SK-N-SH (cell line): ENCODE results near the gene HERC3. TPM values are rescaled to one million over a fixed set of nuclear protein-coding genes. Genes with fewer than 3 reads are reported as not detected.
"Not testable (repeated sequence)": the region's sequence is repeated elsewhere in the genome, so short reads cannot be mapped to it uniquely, and the experiment has no call there.

Experiments used
- CTCF ChIA-PET: fragments of 300-600, 350-600 bp; formaldehyde crosslinking; extraction: SDS; loops from one replicate; lab custom pipeline; 2021; lab: Yijun Ruan, JAX
- POLR2A ChIA-PET: fragments of 350-600 bp; sonication (Branson Sonifier 250); formaldehyde crosslinking; extraction: SDS; loops from one replicate; lab custom pipeline; 2020; ENCODE audit warnings: antibody characterized with exemption, inconsistent platforms; lab: Yijun Ruan, JAX
- DNase-seq: peaks from one replicate; pipeline ENCODE4 v3.0.0; 2012
- H2AFZ ChIP-seq: fragments of 200-600 bp; sonication (generic); 2 replicates; pipeline ENCODE4 v1.8.1; 2016; ENCODE audit warnings: antibody characterized with exemption, mild to moderate bottlenecking, low read depth
- H3F3A ChIP-seq: fragments of 200-600 bp; sonication (generic); replicated peaks from 2 replicates; pipeline ENCODE3; 2016; ENCODE audit warnings: antibody characterized with exemption, mild to moderate bottlenecking; ENCODE audit not compliant: insufficient read depth
- H3K27ac ChIP-seq, 2 experiments: fragments of 200-500 bp in 1 of 2; fragments of 200-600 bp in 1 of 2; sonication (Bioruptor generic) in 1 of 2; sonication (generic), shearing (Covaris generic) in 1 of 2; 2 replicates each; pipeline versions ENCODE4 v1.5.1 to v1.6.1; 2014 to 2016; ENCODE audit warnings: low read depth in 2 of 2, inconsistent platforms in 1 of 2, low read length in 1 of 2, mild to moderate bottlenecking in 1 of 2, mixed read lengths in 1 of 2
- H3K27me3 ChIP-seq: fragments of 200-600 bp; sonication (generic), shearing (Covaris generic); 2 replicates; pipeline ENCODE4 v1.6.1; 2016; ENCODE audit warnings: mixed run types; ENCODE audit not compliant: insufficient read depth
- H3K36me3 ChIP-seq, 2 experiments: fragments of 200-500 bp in 1 of 2; fragments of 200-600 bp in 1 of 2; sonication (Bioruptor generic) in 1 of 2; sonication (generic) in 1 of 2; replicated peaks in 1 of 2; 2 replicates each; pipeline versions ENCODE3 to v1.5.1; 2014 to 2016; ENCODE audit warnings: low read length in 1 of 2, mild to moderate bottlenecking in 1 of 2; ENCODE audit not compliant: insufficient read depth in 2 of 2, control insufficient read depth in 1 of 2
- H3K4me1 ChIP-seq, 2 experiments: fragments of 200-500 bp in 1 of 2; fragments of 200-600 bp in 1 of 2; sonication (Bioruptor generic) in 1 of 2; sonication (generic), shearing (Covaris generic) in 1 of 2; 2 replicates each; pipeline versions ENCODE4 v1.5.1 to v1.6.1; 2014 to 2016; ENCODE audit warnings: low read depth in 1 of 2, low read length in 1 of 2, mixed run types in 1 of 2; ENCODE audit not compliant: insufficient read depth in 2 of 2, control insufficient read depth in 1 of 2
- H3K4me2 ChIP-seq: fragments of 200-600 bp; sonication (generic), shearing (Covaris generic); 2 replicates; pipeline ENCODE4 v1.6.1; 2017; ENCODE audit warnings: mixed run types
- H3K4me3 ChIP-seq, 2 experiments: fragments of 200-500 bp in 1 of 2; fragments of 200-600 bp in 1 of 2; sonication (Bioruptor generic) in 1 of 2; sonication (generic), shearing (Covaris generic) in 1 of 2; 2 replicates each; pipeline versions ENCODE4 v1.5.1 to v1.8.1; 2014 to 2016; ENCODE audit warnings: low read depth in 2 of 2, inconsistent platforms in 1 of 2, low read length in 1 of 2, mild to moderate bottlenecking in 1 of 2, mixed read lengths in 1 of 2, moderate library complexity in 1 of 2
- H3K79me2 ChIP-seq: fragments of 200-600 bp; sonication (generic); 2 replicates; pipeline ENCODE4 v1.8.1; 2017; ENCODE audit warnings: mild to moderate bottlenecking; ENCODE audit not compliant: insufficient read depth
- H3K9ac ChIP-seq: fragments of 200-600 bp; sonication (generic); 2 replicates; pipeline ENCODE4 v1.6.1; 2017; ENCODE audit warnings: mixed run types
- H3K9me2 ChIP-seq: fragments of 200-600 bp; sonication (generic); 2 replicates; pipeline ENCODE4 v1.6.1; 2017; ENCODE audit warnings: mixed run types
- H3K9me3 ChIP-seq: fragments of 200-600 bp; sonication (generic); 2 replicates; pipeline ENCODE4 v1.6.1; 2017; ENCODE audit warnings: mixed run types, mild to moderate bottlenecking, moderate library complexity
- H4K20me1 ChIP-seq: fragments of 200-600 bp; sonication (generic); 2 replicates; pipeline ENCODE4 v1.6.1; 2017; ENCODE audit warnings: mild to moderate bottlenecking, mixed run types; ENCODE audit not compliant: insufficient read depth
- ELF1 ChIP-seq: IDR thresholded peaks from 2 replicates; pipeline ENCODE4 v1.4.0; 2012
- EP300 ChIP-seq, 2 experiments: IDR thresholded peaks; 2 replicates each; pipeline versions ENCODE4 v1.4.0 to v1.6.1; 2012; ENCODE audit warnings: borderline replicate concordance in 1 of 2, low read depth in 1 of 2, low read length in 1 of 2
- EZH2phosphoT487 ChIP-seq: fragments of 200-600 bp; sonication (generic); IDR thresholded peaks from 2 replicates; pipeline ENCODE4 v1.6.1; 2017; ENCODE audit warnings: low read depth, mixed run types, mild to moderate bottlenecking, antibody characterized with exemption, moderate library complexity, borderline replicate concordance
- FOSL2 ChIP-seq: IDR thresholded peaks from 2 replicates; pipeline ENCODE4 v1.4.0; 2012; ENCODE audit warnings: low read depth, mild to moderate bottlenecking, moderate library complexity, borderline replicate concordance
- FOXJ3 ChIP-seq: sonication (generic); formaldehyde crosslinking; IDR thresholded peaks from 2 replicates; pipeline ENCODE4 v1.5.1; 2020; ENCODE audit warnings: mild to moderate bottlenecking, missing genetic modification reagents
- GABPA ChIP-seq: IDR thresholded peaks from 2 replicates; pipeline ENCODE4 v1.4.0; 2012; ENCODE audit warnings: low read depth, mild to moderate bottlenecking
- GATA2 ChIP-seq: sonication (generic); formaldehyde crosslinking; IDR thresholded peaks from 2 replicates; pipeline ENCODE4 v1.5.0; 2020; ENCODE audit warnings: mild to moderate bottlenecking, missing genetic modification reagents
- IRF3 ChIP-seq: fragments of 150-350 bp; IDR thresholded peaks from 2 replicates; pipeline ENCODE4 v1.6.1; 2016; ENCODE audit warnings: mild to moderate bottlenecking, low read depth, low read length
- JUND ChIP-seq: IDR thresholded peaks from 2 replicates; pipeline ENCODE4 v1.4.0; 2012
- MEF2A ChIP-seq: IDR thresholded peaks from 2 replicates; pipeline ENCODE4 v1.4.0; 2012; ENCODE audit warnings: low read depth, borderline replicate concordance
- NRF1 ChIP-seq: IDR thresholded peaks from 2 replicates; pipeline ENCODE4 v1.6.1; 2012; ENCODE audit warnings: low read depth, mild to moderate bottlenecking, low read length
- RCOR1 ChIP-seq: fragments of 150-350 bp; IDR thresholded peaks from 2 replicates; pipeline ENCODE4 v1.6.1; 2017; ENCODE audit warnings: antibody characterized with exemption, low read length
- RFX5 ChIP-seq: IDR thresholded peaks from 2 replicates; pipeline ENCODE4 v1.6.1; 2012; ENCODE audit warnings: mild to moderate bottlenecking, improper control_type of control experiment, low read length
- SIN3A ChIP-seq: IDR thresholded peaks from 2 replicates; pipeline ENCODE4 v1.6.1; 2012; ENCODE audit warnings: low read depth, mild to moderate bottlenecking, low read length, moderate library complexity, borderline replicate concordance
- USF1 ChIP-seq: IDR thresholded peaks from 2 replicates; pipeline ENCODE4 v1.4.0; 2012; ENCODE audit warnings: low read depth, borderline replicate concordance
- WGBS: methylation state at CpG from one replicate; pipeline ENCODE4 v1.1.6; 2017; ENCODE audit warnings: low lambda C conversion rate; 5-methylcytosine and 5-hydroxymethylcytosine counted together
- polyA plus RNA-seq, 3 experiments: library from polyadenylated mRNA; depleted of rRNA; stranded (reverse); fragments of >200 nt; gene quantifications; 2 replicates each; pipeline ENCODE4 v1.2.3, GENCODE V29; 2012
- TF ChIP-seq, protein P1 (sequence below): fragments of 200-600 bp; sonication (generic); IDR thresholded peaks from 2 replicates; pipeline ENCODE4 v1.6.1; 2017; ENCODE audit warnings: antibody characterized with exemption, mild to moderate bottlenecking, moderate library complexity

The HERC3 gene
- polyA plus RNA-seq, 1 of the 3 experiments (the other 2 are of a cell fraction) = 4.6 TPM

DNA sequence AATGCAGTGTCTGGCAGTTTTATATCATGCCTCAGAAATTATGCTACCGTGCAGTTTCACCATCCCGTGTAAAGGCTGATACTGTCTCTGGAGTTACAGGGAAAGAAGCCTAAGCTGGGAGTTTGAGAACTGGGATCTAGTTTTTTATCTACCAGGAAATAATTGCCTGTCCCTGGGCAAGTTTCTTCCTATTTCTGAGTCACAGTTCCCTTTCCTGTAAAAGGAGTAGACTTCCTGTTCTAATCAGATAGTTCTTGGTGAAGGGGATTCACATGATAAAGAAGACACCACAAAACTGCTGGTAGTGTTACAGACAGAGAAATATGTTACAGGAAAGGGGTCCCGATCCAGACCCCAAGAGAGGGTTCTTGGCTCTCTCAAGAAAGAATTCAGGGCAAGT lies 17.1 kb downstream of the HERC3 start:
- 85% methylated on average over 3 of the region's 3 CpGs for WGBS
- POLR2A ChIA-PET = no interaction called here
- Histone ChIP-seq H3K27me3 (no peaks in the 10 kb centered on the region), H3K9me2 (no peaks in the 10 kb centered on the region), H3K79me2 (peaks cover 9% of the 10 kb centered on the region; the same call in 1 of the 2 replicates), H4K20me1 (no peaks in the 10 kb centered on the region), H3K9ac (no peak overlapping the region), H3K4me2 (no peak overlapping the region), H3K4me1 (peaks cover 11 to 28% of the 10 kb centered on the region in 2 experiments), H3F3A (peaks cover 26% of the 10 kb centered on the region), H3K36me3 (peaks cover 0 to 31% of the 10 kb centered on the region in 2 experiments), H3K9me3 (no peaks in the 10 kb centered on the region), H2AFZ (no peak overlapping the region), H3K4me3 (no peak overlapping the region), H3K27ac (no peak overlapping the region)
- no peak for DNase-seq
- CTCF ChIA-PET = interaction anchor here (0.7 kb wide), 1 partner anchor 14 kb away, joined by 3 read pairs; no protein-coding TSS in a partner anchor
- TF ChIP-seq JUND = no peak
- TF ChIP-seq GATA2 (CRISPR knock-in tag) = no peak
- no peak for TF ChIP-seq GABPA
- TF ChIP-seq RCOR1 = no peak
- no peak for TF ChIP-seq SIN3A
- TF ChIP-seq, protein P1, sequence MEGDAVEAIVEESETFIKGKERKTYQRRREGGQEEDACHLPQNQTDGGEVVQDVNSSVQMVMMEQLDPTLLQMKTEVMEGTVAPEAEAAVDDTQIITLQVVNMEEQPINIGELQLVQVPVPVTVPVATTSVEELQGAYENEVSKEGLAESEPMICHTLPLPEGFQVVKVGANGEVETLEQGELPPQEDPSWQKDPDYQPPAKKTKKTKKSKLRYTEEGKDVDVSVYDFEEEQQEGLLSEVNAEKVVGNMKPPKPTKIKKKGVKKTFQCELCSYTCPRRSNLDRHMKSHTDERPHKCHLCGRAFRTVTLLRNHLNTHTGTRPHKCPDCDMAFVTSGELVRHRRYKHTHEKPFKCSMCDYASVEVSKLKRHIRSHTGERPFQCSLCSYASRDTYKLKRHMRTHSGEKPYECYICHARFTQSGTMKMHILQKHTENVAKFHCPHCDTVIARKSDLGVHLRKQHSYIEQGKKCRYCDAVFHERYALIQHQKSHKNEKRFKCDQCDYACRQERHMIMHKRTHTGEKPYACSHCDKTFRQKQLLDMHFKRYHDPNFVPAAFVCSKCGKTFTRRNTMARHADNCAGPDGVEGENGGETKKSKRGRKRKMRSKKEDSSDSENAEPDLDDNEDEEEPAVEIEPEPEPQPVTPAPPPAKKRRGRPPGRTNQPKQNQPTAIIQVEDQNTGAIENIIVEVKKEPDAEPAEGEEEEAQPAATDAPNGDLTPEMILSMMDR = no peak
- no peak for TF ChIP-seq MEF2A
- TF ChIP-seq IRF3 = no peak
- no peak for TF ChIP-seq RFX5
- TF ChIP-seq NRF1 = no peak
- TF ChIP-seq EP300 (IDR thresholded peaks at IDR 0.05; ENCODE audit: borderline replicate concordance in 1 of 2, low read depth in 1 of 2, low read length in 1 of 2) = no peak
- no peak for TF ChIP-seq FOXJ3 (CRISPR knock-in tag)
- no peak for TF ChIP-seq USF1
- no peak for TF ChIP-seq FOSL2
- no peak for TF ChIP-seq ELF1
- no peak for TF ChIP-seq EZH2phosphoT487

GRCh38 chr4:88609794-88610193 lies 17.5 kb downstream of the HERC3 start:
- Histone ChIP-seq H3K4me1 (peaks cover 11 to 28% of the 10 kb centered on the region in 2 experiments), H3K36me3 (peaks cover 0 to 27% of the 10 kb centered on the region in 2 experiments), H3F3A (peaks cover 26% of the 10 kb centered on the region)
- H3K4me3 ChIP-seq, H3K9me3 ChIP-seq, POLR2A ChIA-PET, H3K27me3 ChIP-seq, H2AFZ ChIP-seq, H3K79me2 ChIP-seq, H3K4me2 ChIP-seq, DNase-seq, H3K9me2 ChIP-seq, H3K9ac ChIP-seq, H4K20me1 ChIP-seq, H3K27ac ChIP-seq: not testable (repeated sequence)
- 92% methylated on average over 5 of the region's 5 CpGs for WGBS
- CTCF ChIA-PET = interaction anchor here (0.7 kb wide), 1 partner anchor 10 kb away, joined by 3 read pairs; no protein-coding TSS in a partner anchor
